ENCODE results near the gene PWWP2B.

DNA sequence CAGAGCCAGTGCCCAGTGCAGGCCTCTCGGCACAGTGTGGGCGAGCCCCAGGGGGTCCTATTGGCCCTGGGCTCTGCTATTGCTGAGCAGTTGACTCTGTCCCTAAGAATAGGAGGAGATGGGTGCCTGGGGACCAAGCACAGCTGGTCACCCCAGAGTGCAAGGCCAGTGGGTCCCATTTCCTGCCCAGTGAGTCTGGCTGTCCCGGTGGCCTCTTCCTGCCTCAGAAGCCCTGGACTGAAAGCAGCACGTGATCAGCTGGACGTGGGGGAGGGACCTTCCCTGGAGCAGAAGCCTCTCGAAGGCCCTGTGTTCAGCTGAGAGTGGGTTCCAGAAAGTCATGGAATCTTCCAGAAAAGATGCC is 42.0 kb downstream of the PWWP2B start:
- TF ChIP-seq L3MBTL2 (conservative IDR thresholded peaks at IDR 0.05) = no peak
- no peak for TF ChIP-seq SUZ12 (IDR thresholded peaks at IDR 0.05)
- no peak for TF ChIP-seq NFRKB (IDR thresholded peaks at IDR 0.05)

All from HEK293T (cell line).